HepG2 (cell line): ENCODE results near the gene ZCCHC24. TPM values are rescaled to one million over a fixed set of nuclear protein-coding genes. Genes with fewer than 3 reads are reported as not detected.

Experiments
- ATAC-seq: fragments of 200-7000 bp; cut with Tn5 transposase; 3 replicates; pipeline ENCODE4 v1.9.1; 2020; ENCODE audit warnings: mild to moderate bottlenecking, moderate library complexity
- BruUV-seq: library from RNA; stranded (reverse); fragments of 400-500 nt; replicated peaks from 2 replicates; lab custom pipeline; 2021; lab: Mats Ljungman, UMichigan
- CTCF ChIA-PET: fragments of 300-600 bp; formaldehyde crosslinking; extraction: SDS; loops from one replicate; lab custom pipeline; 2021; ENCODE audit warnings: low total read pairs, inconsistent platforms, low intra/inter-chr PET ratio; lab: Yijun Ruan, JAX
- POLR2A ChIA-PET: fragments of 350-600 bp; sonication (Branson Sonifier 250); formaldehyde crosslinking; loops from one replicate; lab custom pipeline; 2020; ENCODE audit warnings: antibody characterized with exemption, inconsistent platforms; lab: Yijun Ruan, JAX
- DNase-seq: peaks from one replicate; pipeline ENCODE4 v3.0.0-alpha.2; 2015; ENCODE audit warnings: low spot score
- FAIRE-seq: peaks from 3 replicates; lab custom pipeline; 2011; peaks lifted over from hg19 to GRCh38; lab: Jason Lieb, UNC
- H2AFZ ChIP-seq: one replicate; pipeline ENCODE4 v1.6.1; 2011; ENCODE audit warnings: low read length, inconsistent platforms
- H3K27ac ChIP-seq: fragments of 300-600 bp; 3 replicates; pipeline ENCODE4 v1.8.0; 2011; ENCODE audit warnings: mixed run types, mild to moderate bottlenecking, mixed read lengths, low read length, inconsistent platforms; ENCODE audit not compliant: insufficient read depth; ENCODE audit errors: extremely low read length
- H3K27me3 ChIP-seq, 2 experiments: fragments of 200-600 bp in 1 of 2; 2 replicates in 1 of 2; 3 replicates in 1 of 2; pipeline versions ENCODE4 v1.6.0 to v1.8.0; 2011; ENCODE audit warnings: low read length in 2 of 2, mild to moderate bottlenecking in 2 of 2, moderate library complexity in 2 of 2, inconsistent platforms in 1 of 2; ENCODE audit not compliant: insufficient read depth in 2 of 2, control insufficient read depth in 1 of 2
- H3K36me3 ChIP-seq, 2 experiments: fragments of 200-600 bp in 1 of 2; replicated peaks in 1 of 2; 2 replicates in 1 of 2; 3 replicates in 1 of 2; pipeline versions ENCODE4 v1.5.1 to v1.8.0; 2011; ENCODE audit warnings: low read length in 2 of 2, inconsistent platforms in 1 of 2; ENCODE audit not compliant: insufficient read depth in 2 of 2, control insufficient read depth in 1 of 2
- H3K4me1 ChIP-seq: 2 replicates; pipeline ENCODE4 v1.5.1; 2012; ENCODE audit warnings: low read length, inconsistent platforms; ENCODE audit not compliant: insufficient read depth
- H3K4me2 ChIP-seq: 2 replicates; pipeline ENCODE4 v1.6.0; 2011; ENCODE audit warnings: low read depth, low read length, inconsistent platforms
- H3K4me3 ChIP-seq, 3 experiments: fragments of 200-600 bp in 1 of 3; sonication (generic), shearing (Covaris generic) in 1 of 3; replicated peaks in 1 of 3; 2 replicates each; pipeline ENCODE4 v1.5.1; 2011 to 2016; ENCODE audit warnings: low read length in 3 of 3, inconsistent platforms in 2 of 3, low read depth in 2 of 3, mild to moderate bottlenecking in 2 of 3, control low read depth in 1 of 3, mixed read lengths in 1 of 3; ENCODE audit not compliant: insufficient read depth in 1 of 3
- H3K79me2 ChIP-seq: one replicate; pipeline ENCODE4 v1.6.1; 2011; ENCODE audit warnings: low read length, inconsistent platforms; ENCODE audit not compliant: insufficient read depth
- H3K9ac ChIP-seq: 2 replicates; pipeline ENCODE4 v1.6.0; 2011; ENCODE audit warnings: mild to moderate bottlenecking, low read depth, low read length, inconsistent platforms; ENCODE audit not compliant: insufficient read depth
- H3K9me3 ChIP-seq: 2 replicates; pipeline ENCODE4 v1.5.1; 2012; ENCODE audit warnings: mild to moderate bottlenecking, low read length
- H4K20me1 ChIP-seq: 2 replicates; pipeline ENCODE4 v1.6.0; 2011; ENCODE audit warnings: inconsistent platforms, mild to moderate bottlenecking, low read length, moderate library complexity; ENCODE audit not compliant: insufficient read depth
- AGO1 ChIP-seq: fragments of 200-400 bp; formaldehyde crosslinking; IDR thresholded peaks from 2 replicates; pipeline ENCODE4 v1.6.1; 2017; ENCODE audit warnings: mild to moderate bottlenecking, low read depth, low read length, moderate library complexity; ENCODE audit not compliant: poor library complexity, severe bottlenecking
- CREB1 ChIP-seq, 2 experiments: fragments of 450-650 bp in 1 of 2; IDR thresholded peaks; 2 replicates each; pipeline ENCODE4 v1.6.1; 2016 to 2017; ENCODE audit warnings: control low read depth in 1 of 2, mild to moderate bottlenecking in 1 of 2, missing compliant biosample characterization in 1 of 2, missing genetic modification characterization in 1 of 2
- HIVEP1 ChIP-seq: sonication (generic); formaldehyde crosslinking; IDR thresholded peaks from 2 replicates; pipeline ENCODE4 v1.4.0; 2020; ENCODE audit warnings: mild to moderate bottlenecking, missing genetic modification reagents
- KAT2B ChIP-seq: fragments of 150-350 bp; IDR thresholded peaks from 2 replicates; pipeline ENCODE4 v1.6.1; 2014; ENCODE audit warnings: low read depth, low read length, borderline replicate concordance
- NPAS2 ChIP-seq: sonication (generic); formaldehyde crosslinking; IDR thresholded peaks from 2 replicates; pipeline ENCODE4 v1.8.0; 2022; ENCODE audit warnings: mild to moderate bottlenecking, missing genetic modification reagents, borderline replicate concordance
- SRSF1 ChIP-seq: fragments of 200-400 bp; formaldehyde crosslinking; optimal IDR thresholded peaks from 2 replicates; pipeline ENCODE3; 2017; ENCODE audit warnings: mild to moderate bottlenecking, low read depth, low read length, moderate library complexity
- TARDBP ChIP-seq: sonication (generic); formaldehyde crosslinking; IDR thresholded peaks from 2 replicates; pipeline ENCODE4 v1.8.0; 2022; ENCODE audit warnings: mild to moderate bottlenecking, missing genetic modification reagents
- TEAD3 ChIP-seq: optimal IDR thresholded peaks from 2 replicates; pipeline ENCODE3; 2016; ENCODE audit warnings: borderline replicate concordance
- TOE1 ChIP-seq: sonication (generic); formaldehyde crosslinking; IDR thresholded peaks from 2 replicates; pipeline ENCODE4 v1.4.0; 2020; ENCODE audit warnings: mild to moderate bottlenecking, missing genetic modification reagents
- TSC22D2 ChIP-seq: sonication (generic); formaldehyde crosslinking; IDR thresholded peaks from 2 replicates; pipeline ENCODE4 v1.5.1; 2020; ENCODE audit warnings: missing genetic modification reagents, mild to moderate bottlenecking, borderline replicate concordance
- ZNF280D ChIP-seq: sonication (generic); formaldehyde crosslinking; IDR thresholded peaks from 2 replicates; pipeline ENCODE4 v1.5.1; 2020; ENCODE audit warnings: mild to moderate bottlenecking, missing genetic modification reagents
- ZNF446 ChIP-seq: sonication (generic); formaldehyde crosslinking; IDR thresholded peaks from 2 replicates; pipeline ENCODE4 v1.5.0; 2020; ENCODE audit warnings: mild to moderate bottlenecking, missing genetic modification reagents
- ZNF629 ChIP-seq: sonication (generic); formaldehyde crosslinking; conservative IDR thresholded peaks from 2 replicates; pipeline ENCODE4 v1.5.0; 2020; ENCODE audit warnings: missing genetic modification reagents
- ZNF724P ChIP-seq: sonication (generic); formaldehyde crosslinking; IDR thresholded peaks from 2 replicates; pipeline ENCODE4 v1.8.0; 2022; ENCODE audit warnings: missing genetic modification reagents, borderline replicate concordance
- ZNF75D ChIP-seq: sonication (generic); formaldehyde crosslinking; IDR thresholded peaks from 2 replicates; pipeline ENCODE4 v1.8.1; 2023; ENCODE audit warnings: missing genetic modification reagents, mild to moderate bottlenecking, borderline replicate concordance
- ZNF781 ChIP-seq: sonication (generic); formaldehyde crosslinking; IDR thresholded peaks from 2 replicates; pipeline ENCODE4 v1.5.1; 2020; ENCODE audit warnings: borderline replicate concordance, mild to moderate bottlenecking, missing genetic modification reagents; ENCODE audit errors: not compliant biosample characterization
- ZNF883 ChIP-seq: sonication (generic); formaldehyde crosslinking; IDR thresholded peaks from 2 replicates; pipeline ENCODE4 v1.5.1; 2020; ENCODE audit warnings: mild to moderate bottlenecking, missing genetic modification reagents; ENCODE audit errors: not compliant biosample characterization
- WGBS: methylation state at CpG from one replicate; pipeline ENCODE4 v1.1.6; 2017; ENCODE audit warnings: low lambda C conversion rate; 5-methylcytosine and 5-hydroxymethylcytosine counted together
- in situ Hi-C: cut with HindIII; loops from 2 replicates; pipeline ENCODE4 v1.10.0; 2017; ENCODE audit warnings: low pct_unique_long_range_greater_than_20kb; ENCODE audit not compliant: extremely low pct_ligation_motif_present
- intact Hi-C: fragments of 100-400 bp; cut with micrococcal nuclease; formaldehyde crosslinking; loops from one replicate; pipeline ENCODE4 v1.10.0; 2022; ENCODE audit not compliant: unreplicated experiment
- polyA plus RNA-seq, 8 experiments: library from polyadenylated mRNA; depleted of rRNA in 3 of 8; stranded (reverse) in 7 of 8; unstranded in 1 of 8; fragments of >200 nt; fragmentation: Illumina TruSeq in 4 of 8; extraction: Trizol in 4 of 8; gene quantifications; 2 replicates each; pipeline versions ENCODE4 v1.2.1 to v1.2.3, GENCODE V29; 2011 to 2016; ENCODE audit warnings: low read depth in 4 of 8, missing spikeins in 1 of 8, mixed read lengths in 1 of 8; ENCODE audit not compliant: insufficient read depth in 1 of 8
- total RNA-seq, 5 experiments: library from RNA; depleted of rRNA; stranded (reverse); fragments of >200 nt; fragmentation: Illumina TruSeq; extraction: Trizol; gene quantifications; 2 replicates each; pipeline ENCODE4 v1.2.3, GENCODE V29; 2016; ENCODE audit warnings: low read depth in 1 of 5
- TF ChIP-seq, protein P1 (sequence below): sonication (generic); formaldehyde crosslinking; conservative IDR thresholded peaks from 2 replicates; pipeline ENCODE4 v1.8.0; 2022; ENCODE audit warnings: low read depth, missing genetic modification reagents
- TF ChIP-seq, protein P2 (sequence below): sonication (generic); formaldehyde crosslinking; IDR thresholded peaks from 2 replicates; pipeline ENCODE4 v1.8.0; 2022; ENCODE audit warnings: mild to moderate bottlenecking, missing genetic modification reagents, moderate library complexity

ZCCHC24 gene
- total and polyA plus RNA-seq, 2 of the 13 experiments (the other 11 are each of a cell fraction or from before 2014, with no cell fraction given) = 3.1 to 7.9 TPM

GRCh38 chr10:79390551-79391229 is 54.7 kb downstream of the ZCCHC24 start:
- ATAC-seq = no peak
- no peak overlapping the region for H3K27ac ChIP-seq
- no peaks in the 10 kb centered on the region for H3K79me2 ChIP-seq
- H2AFZ ChIP-seq = no peak overlapping the region
- H3K4me1 ChIP-seq = peaks cover 14% of the 10 kb centered on the region
- H4K20me1 ChIP-seq = no peaks in the 10 kb centered on the region
- BruUV-seq = no TSS peak
- in situ Hi-C loops = no loop called here
- H3K4me3 ChIP-seq = no peak overlapping the region
- POLR2A ChIA-PET = no interaction called here
- no peaks in the 10 kb centered on the region; a peak in 1 of 5 replicates for H3K36me3 ChIP-seq
- CTCF ChIA-PET = no interaction called here
- H3K9me3 ChIP-seq = no peaks in the 10 kb centered on the region
- H3K4me2 ChIP-seq = no peak overlapping the region
- H3K27me3 ChIP-seq = no peaks in the 10 kb centered on the region
- intact Hi-C loops = no loop called here
- no peak overlapping the region for H3K9ac ChIP-seq
- WGBS = 95% methylated on average over 7 of the region's 16 CpGs
- FAIRE-seq = no peak
- no peak for DNase-seq
- TF ChIP-seq, protein P1, sequence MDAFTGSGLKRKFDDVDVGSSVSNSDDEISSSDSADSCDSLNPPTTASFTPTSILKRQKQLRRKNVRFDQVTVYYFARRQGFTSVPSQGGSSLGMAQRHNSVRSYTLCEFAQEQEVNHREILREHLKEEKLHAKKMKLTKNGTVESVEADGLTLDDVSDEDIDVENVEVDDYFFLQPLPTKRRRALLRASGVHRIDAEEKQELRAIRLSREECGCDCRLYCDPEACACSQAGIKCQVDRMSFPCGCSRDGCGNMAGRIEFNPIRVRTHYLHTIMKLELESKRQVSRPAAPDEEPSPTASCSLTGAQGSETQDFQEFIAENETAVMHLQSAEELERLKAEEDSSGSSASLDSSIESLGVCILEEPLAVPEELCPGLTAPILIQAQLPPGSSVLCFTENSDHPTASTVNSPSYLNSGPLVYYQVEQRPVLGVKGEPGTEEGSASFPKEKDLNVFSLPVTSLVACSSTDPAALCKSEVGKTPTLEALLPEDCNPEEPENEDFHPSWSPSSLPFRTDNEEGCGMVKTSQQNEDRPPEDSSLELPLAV (CRISPR knock-in tag) = no peak
- TF ChIP-seq, protein P2, sequence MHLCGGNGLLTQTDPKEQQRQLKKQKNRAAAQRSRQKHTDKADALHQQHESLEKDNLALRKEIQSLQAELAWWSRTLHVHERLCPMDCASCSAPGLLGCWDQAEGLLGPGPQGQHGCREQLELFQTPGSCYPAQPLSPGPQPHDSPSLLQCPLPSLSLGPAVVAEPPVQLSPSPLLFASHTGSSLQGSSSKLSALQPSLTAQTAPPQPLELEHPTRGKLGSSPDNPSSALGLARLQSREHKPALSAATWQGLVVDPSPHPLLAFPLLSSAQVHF = no peak
- TF ChIP-seq TOE1 (no peak), SRSF1 (no peak), TEAD3 (CRISPR knock-in tag) (no peak), KAT2B (no peak), AGO1 (no peak), ZNF629 (CRISPR knock-in tag) (no peak), HIVEP1 (CRISPR knock-in tag) (no peak), ZNF280D (CRISPR knock-in tag) (no peak), ZNF446 (no peak), NPAS2 (CRISPR knock-in tag) (no peak), ZNF883 (CRISPR knock-in tag) (no peak), ZNF724P (no peak), CREB1 (IDR thresholded peaks at IDR 0.05) (no peak), CREB1 (CRISPR knock-in tag; IDR thresholded peaks at IDR 0.05) (no peak), TARDBP (CRISPR knock-in tag) (no peak), TSC22D2 (CRISPR knock-in tag) (no peak), ZNF781 (CRISPR knock-in tag) (no peak), ZNF75D (CRISPR knock-in tag) (no peak)
